Neuronal stem cell (in vitro differentiated cells): Measurements from ENCODE around the gene RPS6KA5.

Experiments
- DNase-seq: peaks from one replicate; pipeline ENCODE4 v3.0.0-alpha.2; 2013; ENCODE audit warnings: low spot score
- H2AFZ ChIP-seq: one replicate; pipeline ENCODE4 v1.6.1; 2013; ENCODE audit warnings: mild to moderate bottlenecking, low read length, inconsistent platforms
- H2AK5ac ChIP-seq: 2 replicates; pipeline ENCODE4 v1.6.1; 2013; ENCODE audit warnings: low read depth, mild to moderate bottlenecking, inconsistent platforms, low read length, moderate library complexity, mixed read lengths
- H2BK120ac ChIP-seq: 2 replicates; pipeline ENCODE4 v1.6.1; 2013; ENCODE audit warnings: low read depth, mild to moderate bottlenecking, inconsistent platforms, low read length, moderate library complexity, mixed read lengths
- H2BK12ac ChIP-seq: one replicate; pipeline ENCODE4 v1.6.1; 2013; ENCODE audit warnings: low read length, inconsistent platforms
- H2BK15ac ChIP-seq: 2 replicates; pipeline ENCODE4 v1.6.1; 2013; ENCODE audit warnings: mild to moderate bottlenecking, low read length, inconsistent platforms, mixed read lengths
- H2BK5ac ChIP-seq: one replicate; pipeline ENCODE4 v1.6.1; 2013; ENCODE audit warnings: inconsistent platforms, mild to moderate bottlenecking, low read length, moderate library complexity
- H3K14ac ChIP-seq: one replicate; pipeline ENCODE4 v1.6.1; 2013; ENCODE audit warnings: low read length, inconsistent platforms
- H3K18ac ChIP-seq: 2 replicates; pipeline ENCODE4 v1.6.1; 2013; ENCODE audit warnings: low read length, inconsistent platforms
- H3K23ac ChIP-seq: 2 replicates; pipeline ENCODE4 v1.6.1; 2013; ENCODE audit warnings: low read depth, mild to moderate bottlenecking, mixed read lengths, low read length, inconsistent platforms; ENCODE audit not compliant: poor library complexity
- H3K27ac ChIP-seq: replicated peaks from 3 replicates; pipeline ENCODE4 v1.5.1; 2013; ENCODE audit warnings: low read length, inconsistent platforms
- H3K27me3 ChIP-seq, 3 experiments: 2 replicates each; pipeline ENCODE4 v1.6.1; 2013; ENCODE audit warnings: low read length in 3 of 3, mild to moderate bottlenecking in 2 of 3, inconsistent platforms in 1 of 3, low read depth in 1 of 3, mixed read lengths in 1 of 3, moderate library complexity in 1 of 3; ENCODE audit not compliant: control insufficient read depth in 3 of 3, insufficient read depth in 3 of 3
- H3K36me3 ChIP-seq, 2 donors: replicated peaks in 1 of 2; 2 replicates each; pipeline ENCODE4 v1.6.1; 2013; ENCODE audit warnings: low read length in 2 of 2; ENCODE audit not compliant: control insufficient read depth in 2 of 2, insufficient read depth in 2 of 2
- H3K4ac ChIP-seq: 2 replicates; pipeline ENCODE4 v1.6.1; 2013; ENCODE audit warnings: inconsistent platforms, mild to moderate bottlenecking, low read length, moderate library complexity
- H3K4me1 ChIP-seq, 2 donors: 1 replicate in 1 of 2; 2 replicates in 1 of 2; pipeline ENCODE4 v1.6.1; 2013; ENCODE audit warnings: low read length in 2 of 2, low read depth in 1 of 2; ENCODE audit not compliant: control insufficient read depth in 2 of 2, insufficient read depth in 1 of 2
- H3K4me2 ChIP-seq: one replicate; pipeline ENCODE4 v1.6.1; 2013; ENCODE audit warnings: mild to moderate bottlenecking, low read length, inconsistent platforms; ENCODE audit not compliant: insufficient read depth, poor library complexity, severe bottlenecking
- H3K4me3 ChIP-seq, 2 donors: 2 replicates each; pipeline ENCODE4 v1.5.1; 2013; ENCODE audit warnings: low read length in 2 of 2, mild to moderate bottlenecking in 2 of 2, inconsistent platforms in 1 of 2, moderate library complexity in 1 of 2
- H3K79me1 ChIP-seq: one replicate; pipeline ENCODE4 v1.6.1; 2013; ENCODE audit warnings: low read depth, mild to moderate bottlenecking, inconsistent platforms, low read length, moderate library complexity
- H3K9ac ChIP-seq: one replicate; pipeline ENCODE4 v1.6.1; 2013; ENCODE audit warnings: mild to moderate bottlenecking, low read depth, low read length, inconsistent platforms; ENCODE audit not compliant: poor library complexity
- H3K9me3 ChIP-seq, 2 donors: replicated peaks in 1 of 2; 2 replicates each; pipeline versions ENCODE3 to v1.6.1; 2013; ENCODE audit warnings: low read length in 2 of 2, mild to moderate bottlenecking in 2 of 2, inconsistent platforms in 1 of 2, low read depth in 1 of 2, mixed read lengths in 1 of 2, moderate library complexity in 1 of 2; ENCODE audit not compliant: control insufficient read depth in 2 of 2, insufficient read depth in 1 of 2
- H4K8ac ChIP-seq: one replicate; pipeline ENCODE4 v1.6.1; 2013; ENCODE audit warnings: low read depth, mild to moderate bottlenecking, inconsistent platforms, low read length, moderate library complexity
- H4K91ac ChIP-seq: one replicate; pipeline ENCODE4 v1.6.1; 2013; ENCODE audit warnings: low read length, low read depth, mild to moderate bottlenecking, inconsistent platforms; ENCODE audit not compliant: poor library complexity
- whole genome bisulfite sequencing, 2 donors: extraction: QIAGEN DNeasy Blood & Tissue Kit; methylation state at CpG; one replicate each; pipeline ENCODE4 v1.1.7; 2013; ENCODE audit warnings: missing lambda C conversion rate in 2 of 2, mixed read lengths in 1 of 2; ENCODE audit not compliant: insufficient read length in 2 of 2, insufficient replicate concordance in 1 of 2; ENCODE audit errors: extremely low coverage in 2 of 2; 5-methylcytosine and 5-hydroxymethylcytosine counted together

The RPS6KA5 gene

GRCh38 chr14:91080071-91080470, 19.6 kb upstream of the RPS6KA5 start:
- no peak overlapping the region for H2AK5ac ChIP-seq

DNA sequence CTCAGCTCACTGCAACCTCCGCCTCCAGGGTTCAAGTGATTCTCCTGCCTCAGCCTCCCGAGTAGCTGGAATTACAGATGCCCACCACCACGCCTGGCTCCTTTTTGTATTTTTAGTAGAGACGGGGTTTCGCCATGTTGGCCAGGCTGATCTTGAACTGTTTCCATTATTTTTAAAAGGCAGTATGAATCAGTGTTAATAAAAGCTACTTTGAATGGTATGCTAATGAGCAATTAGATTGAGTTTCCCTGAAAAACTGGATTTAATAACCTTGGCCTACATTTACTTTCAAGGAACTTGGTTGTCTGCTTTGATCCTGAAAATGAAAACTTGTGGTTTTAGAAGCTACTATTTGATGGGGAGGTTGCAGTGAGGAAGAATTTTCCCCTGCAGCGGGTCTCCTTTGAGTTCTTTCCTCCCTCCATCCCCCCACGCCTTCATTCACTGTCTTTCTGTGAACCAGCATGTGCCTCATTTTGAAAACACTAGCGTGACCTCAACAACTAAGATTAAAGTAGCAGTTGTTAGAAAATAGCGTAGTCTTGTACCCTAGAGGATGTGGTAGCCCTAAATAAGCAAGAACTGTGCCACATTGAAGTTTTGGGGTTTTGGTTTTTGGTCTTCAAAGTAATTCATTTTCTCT, 17.8 kb upstream of the RPS6KA5 start:
- Histone ChIP-seq H2BK120ac (no peak overlapping the region), H3K4me1 (peaks cover 2 to 6% of the 10 kb centered on the region in 2 donors), H3K18ac (no peak overlapping the region), H4K8ac (no peak overlapping the region), H3K9me3 (peaks cover 0 to 2% of the 10 kb centered on the region in 2 donors), H3K4me3 (no peak overlapping the region), H3K27me3 (no peaks in the 10 kb centered on the region), H3K4me2 (no peak overlapping the region), H3K27ac (no peak overlapping the region), H2BK12ac (no peak overlapping the region), H4K91ac (no peak overlapping the region), H3K79me1 (peaks cover 2% of the 10 kb centered on the region), H3K9ac (no peak overlapping the region), H2BK5ac (no peak overlapping the region), H3K4ac (no peak overlapping the region), H3K14ac (no peak overlapping the region), H2BK15ac (no peak overlapping the region), H3K23ac (no peak overlapping the region), H2AK5ac (no peak overlapping the region), H3K36me3 (no peaks in the 10 kb centered on the region), H2AFZ (peak overlapping the region; percentile 78)
- WGBS, 2 donors, result no CpG with 5 or more reads among the region's 9 CpGs
- no peak for DNase-seq

More at GRCh38 chr14:91080071-91080470, 19.6 kb upstream of the RPS6KA5 start:
- Histone ChIP-seq H2BK12ac (no peak overlapping the region), H3K23ac (no peak overlapping the region), H3K27ac (no peak overlapping the region), H2BK5ac (no peak overlapping the region), H2BK15ac (no peak overlapping the region), H3K14ac (no peak overlapping the region), H3K36me3 (no peaks in the 10 kb centered on the region), H3K4ac (no peak overlapping the region), H3K79me1 (peaks cover 2% of the 10 kb centered on the region), H3K18ac (no peak overlapping the region), H4K8ac (no peak overlapping the region), H3K4me3 (no peak overlapping the region), H2AFZ (no peak overlapping the region), H3K27me3 (no peaks in the 10 kb centered on the region), H3K4me2 (no peak overlapping the region), H2BK120ac (no peak overlapping the region), H4K91ac (no peak overlapping the region), H3K4me1 (peaks cover 2 to 6% of the 10 kb centered on the region in 2 donors), H3K9me3 (peaks cover 0 to 2% of the 10 kb centered on the region in 2 donors), H3K9ac (no peak overlapping the region)
- no CpG with 5 or more reads among the region's 6 CpGs for WGBS, 2 donors
- DNase-seq, result no peak

DNA sequence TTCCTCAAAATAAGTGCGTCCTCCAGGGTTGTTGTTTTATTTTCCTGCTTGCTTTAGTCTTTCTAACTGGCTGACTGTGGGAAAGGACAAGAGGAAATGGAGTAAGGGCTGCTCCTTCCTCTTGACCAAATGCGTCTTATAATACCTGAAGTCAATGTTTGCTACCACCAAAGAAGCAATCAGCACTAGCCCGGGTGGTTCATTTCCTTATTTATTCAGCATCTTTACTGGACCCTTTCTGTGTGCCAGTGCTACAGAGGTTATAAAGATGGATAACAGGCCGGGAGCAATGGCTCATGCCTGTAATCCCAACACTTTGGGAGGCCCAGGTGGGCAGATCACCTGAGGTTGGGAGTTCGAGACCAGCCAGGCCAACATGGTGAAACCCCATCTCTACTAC, 15.1 kb upstream of the RPS6KA5 start:
- no peak overlapping the region for H4K8ac ChIP-seq
- H2AFZ ChIP-seq, result no peak overlapping the region
- H3K4ac ChIP-seq, result no peak overlapping the region
- DNase-seq, result no peak
- no peak overlapping the region for H2BK12ac ChIP-seq
- H2AK5ac ChIP-seq, result no peak overlapping the region
- H2BK15ac ChIP-seq, result no peak overlapping the region
- no peaks in the 10 kb centered on the region for H3K36me3 ChIP-seq
- H3K23ac ChIP-seq, result no peak overlapping the region
- H2BK5ac ChIP-seq, result no peak overlapping the region
- no peaks in the 10 kb centered on the region for H3K27me3 ChIP-seq
- no peak overlapping the region for H4K91ac ChIP-seq
- H3K14ac ChIP-seq, result no peak overlapping the region
- WGBS, 2 donors, result no CpG with 5 or more reads among the region's 5 CpGs
- H2BK120ac ChIP-seq, result no peak overlapping the region
- peaks cover 2 to 6% of the 10 kb centered on the region in 2 donors for H3K4me1 ChIP-seq
- H3K4me2 ChIP-seq, result no peak overlapping the region
- no peaks in the 10 kb centered on the region for H3K9me3 ChIP-seq
- H3K27ac ChIP-seq, result no peak overlapping the region
- H3K18ac ChIP-seq, result no peak overlapping the region
- H3K79me1 ChIP-seq, result peaks cover 2% of the 10 kb centered on the region
- no peak overlapping the region for H3K9ac ChIP-seq
- H3K4me3 ChIP-seq, result no peak overlapping the region

GRCh38 chr14:91070572-91070971, 10.1 kb upstream of the RPS6KA5 start:
- DNase-seq, result no peak
- H3K4me2 ChIP-seq, result no peak overlapping the region
- H3K9ac ChIP-seq, result no peak overlapping the region
- no peak overlapping the region for H3K4ac ChIP-seq
- H3K18ac ChIP-seq, result no peak overlapping the region
- no peak overlapping the region for H4K91ac ChIP-seq
- H3K27ac ChIP-seq, result no peak overlapping the region
- H3K4me3 ChIP-seq, result no peak overlapping the region
- no peak overlapping the region for H3K23ac ChIP-seq
- no peak overlapping the region for H2BK5ac ChIP-seq
- peaks cover 1% of the 10 kb centered on the region for H3K79me1 ChIP-seq
- no peaks in the 10 kb centered on the region for H3K36me3 ChIP-seq
- no peak overlapping the region for H2AFZ ChIP-seq
- no peak overlapping the region for H4K8ac ChIP-seq
- H2BK120ac ChIP-seq, result no peak overlapping the region
- H2BK12ac ChIP-seq, result no peak overlapping the region
- H3K9me3 ChIP-seq, result no peaks in the 10 kb centered on the region
- H3K4me1 ChIP-seq, result no peaks in the 10 kb centered on the region
- H2BK15ac ChIP-seq, result no peak overlapping the region
- H3K14ac ChIP-seq, result no peak overlapping the region
- H3K27me3 ChIP-seq, result no peaks in the 10 kb centered on the region
- H2AK5ac ChIP-seq, result no peak overlapping the region
